Measurements from ENCODE around the gene ELL2. TPM values are rescaled to one million over a fixed set of nuclear protein-coding genes. Genes with fewer than 3 reads are reported as not detected.

The ELL2 gene
- total and polyA plus RNA-seq, 2 donors (not counting 1 experiment from before 2014, with no cell fraction given): 68.5 to 121 TPM

DNA sequence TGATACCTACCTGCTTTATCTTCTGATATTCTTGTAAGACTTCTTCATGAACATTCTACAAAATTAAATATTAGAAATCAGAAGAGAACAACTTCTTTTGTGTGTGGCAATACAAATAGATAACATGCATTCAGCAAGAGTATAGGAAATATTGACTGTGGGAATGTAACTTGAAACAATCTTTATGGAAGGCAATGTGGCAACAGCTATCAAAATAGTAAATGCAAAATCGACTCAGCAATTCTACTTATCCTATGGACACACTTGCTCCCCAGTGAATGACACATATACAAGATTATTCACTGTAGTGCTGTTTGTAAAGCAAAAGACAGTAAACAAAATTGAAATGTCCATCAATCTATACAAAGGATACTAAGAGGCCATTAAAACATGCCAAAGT is 72.6 kb downstream of the ELL2 start:
- H3K4me2 ChIP-seq (ENCODE audit: extremely low read depth, insufficient read depth, low read length): no peak overlapping the region
- peaks cover 4% of the 10 kb centered on the region for H3K4me1 ChIP-seq (ENCODE audit: control insufficient read depth, extremely low read depth, insufficient read depth, low read length)
- no peak overlapping the region for H2AFZ ChIP-seq (ENCODE audit: low read length)
- H3K79me2 ChIP-seq (ENCODE audit: control insufficient read depth, insufficient read depth, low read length): no peaks in the 10 kb centered on the region
- no peak for DNase-seq (ENCODE audit: low read depth in 2 of 2)
- H3K27me3 ChIP-seq (ENCODE audit: control insufficient read depth, insufficient read depth, low read length): no peaks in the 10 kb centered on the region
- H3K4me3 ChIP-seq (replicated peaks in 1 of 4; ENCODE audit: control extremely low read depth in 1 of 4, insufficient read depth in 1 of 4, low read depth in 3 of 4, low read length in 4 of 4): no peak overlapping the region
- H3K36me3 ChIP-seq (ENCODE audit: control insufficient read depth, insufficient read depth, low read length): peaks cover 16% of the 10 kb centered on the region
- H3K9me3 ChIP-seq (ENCODE audit: control insufficient read depth, insufficient read depth, low read depth, low read length): no peaks in the 10 kb centered on the region
- no peak overlapping the region for H3K27ac ChIP-seq (ENCODE audit: insufficient read depth, low read length)
- H4K20me1 ChIP-seq (ENCODE audit: control insufficient read depth, extremely low read depth, insufficient read depth, low read length): no peaks in the 10 kb centered on the region
- TF ChIP-seq EZH2 (IDR thresholded peaks at IDR 0.05; ENCODE audit: low read length, missing control alignments): no peak
- TF ChIP-seq, protein P1, sequence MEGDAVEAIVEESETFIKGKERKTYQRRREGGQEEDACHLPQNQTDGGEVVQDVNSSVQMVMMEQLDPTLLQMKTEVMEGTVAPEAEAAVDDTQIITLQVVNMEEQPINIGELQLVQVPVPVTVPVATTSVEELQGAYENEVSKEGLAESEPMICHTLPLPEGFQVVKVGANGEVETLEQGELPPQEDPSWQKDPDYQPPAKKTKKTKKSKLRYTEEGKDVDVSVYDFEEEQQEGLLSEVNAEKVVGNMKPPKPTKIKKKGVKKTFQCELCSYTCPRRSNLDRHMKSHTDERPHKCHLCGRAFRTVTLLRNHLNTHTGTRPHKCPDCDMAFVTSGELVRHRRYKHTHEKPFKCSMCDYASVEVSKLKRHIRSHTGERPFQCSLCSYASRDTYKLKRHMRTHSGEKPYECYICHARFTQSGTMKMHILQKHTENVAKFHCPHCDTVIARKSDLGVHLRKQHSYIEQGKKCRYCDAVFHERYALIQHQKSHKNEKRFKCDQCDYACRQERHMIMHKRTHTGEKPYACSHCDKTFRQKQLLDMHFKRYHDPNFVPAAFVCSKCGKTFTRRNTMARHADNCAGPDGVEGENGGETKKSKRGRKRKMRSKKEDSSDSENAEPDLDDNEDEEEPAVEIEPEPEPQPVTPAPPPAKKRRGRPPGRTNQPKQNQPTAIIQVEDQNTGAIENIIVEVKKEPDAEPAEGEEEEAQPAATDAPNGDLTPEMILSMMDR (conservative IDR thresholded peaks at IDR 0.05 in 1 of 2, IDR thresholded peaks at IDR 0.05 in 1 of 2; ENCODE audit: low read depth in 1 of 2, low read length in 2 of 2): no peak
- no peak overlapping the region for H3K9ac ChIP-seq (ENCODE audit: insufficient read depth, low read length)

DNA sequence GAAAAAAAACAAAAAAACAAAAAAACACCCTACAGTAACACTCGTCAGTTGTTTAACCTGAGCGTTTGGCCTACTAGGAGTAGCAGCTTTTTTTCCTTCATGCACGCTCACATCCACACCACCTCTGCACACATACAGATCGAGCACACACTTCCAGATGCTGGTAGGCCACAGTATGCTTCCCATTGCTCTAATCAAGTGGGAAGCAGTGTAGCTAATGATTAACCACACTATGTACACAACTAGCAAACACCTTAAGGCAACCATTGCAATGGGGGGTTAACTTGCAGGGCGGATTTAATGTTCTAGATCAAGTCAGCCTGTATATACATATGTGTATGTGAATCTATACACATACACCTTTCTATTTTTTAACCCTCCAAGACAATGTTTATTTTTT is 73.7 kb downstream of the ELL2 start:
- H3K4me2 ChIP-seq (ENCODE audit: extremely low read depth, insufficient read depth, low read length): no peak overlapping the region
- H3K27me3 ChIP-seq (ENCODE audit: control insufficient read depth, insufficient read depth, low read length): no peaks in the 10 kb centered on the region
- no peak overlapping the region for H3K4me3 ChIP-seq (replicated peaks in 1 of 4; ENCODE audit: control extremely low read depth in 1 of 4, insufficient read depth in 1 of 4, low read depth in 3 of 4, low read length in 4 of 4)
- no peak overlapping the region for H3K9ac ChIP-seq (ENCODE audit: insufficient read depth, low read length)
- peaks cover 16% of the 10 kb centered on the region for H3K36me3 ChIP-seq (ENCODE audit: control insufficient read depth, insufficient read depth, low read length)
- TF ChIP-seq, protein P1 (conservative IDR thresholded peaks at IDR 0.05 in 1 of 2, IDR thresholded peaks at IDR 0.05 in 1 of 2; ENCODE audit: low read depth in 1 of 2, low read length in 2 of 2): no peak
- no peak for TF ChIP-seq EZH2 (IDR thresholded peaks at IDR 0.05; ENCODE audit: low read length, missing control alignments)
- H3K79me2 ChIP-seq (ENCODE audit: control insufficient read depth, insufficient read depth, low read length): no peaks in the 10 kb centered on the region
- no peaks in the 10 kb centered on the region for H4K20me1 ChIP-seq (ENCODE audit: control insufficient read depth, extremely low read depth, insufficient read depth, low read length)
- no peaks in the 10 kb centered on the region for H3K9me3 ChIP-seq (ENCODE audit: control insufficient read depth, insufficient read depth, low read depth, low read length)
- no peak overlapping the region for H3K27ac ChIP-seq (ENCODE audit: insufficient read depth, low read length)
- H2AFZ ChIP-seq (ENCODE audit: low read length): no peak overlapping the region
- H3K4me1 ChIP-seq (ENCODE audit: control insufficient read depth, extremely low read depth, insufficient read depth, low read length): peaks cover 4% of the 10 kb centered on the region
- no peak for DNase-seq (ENCODE audit: low read depth in 2 of 2)

DNA sequence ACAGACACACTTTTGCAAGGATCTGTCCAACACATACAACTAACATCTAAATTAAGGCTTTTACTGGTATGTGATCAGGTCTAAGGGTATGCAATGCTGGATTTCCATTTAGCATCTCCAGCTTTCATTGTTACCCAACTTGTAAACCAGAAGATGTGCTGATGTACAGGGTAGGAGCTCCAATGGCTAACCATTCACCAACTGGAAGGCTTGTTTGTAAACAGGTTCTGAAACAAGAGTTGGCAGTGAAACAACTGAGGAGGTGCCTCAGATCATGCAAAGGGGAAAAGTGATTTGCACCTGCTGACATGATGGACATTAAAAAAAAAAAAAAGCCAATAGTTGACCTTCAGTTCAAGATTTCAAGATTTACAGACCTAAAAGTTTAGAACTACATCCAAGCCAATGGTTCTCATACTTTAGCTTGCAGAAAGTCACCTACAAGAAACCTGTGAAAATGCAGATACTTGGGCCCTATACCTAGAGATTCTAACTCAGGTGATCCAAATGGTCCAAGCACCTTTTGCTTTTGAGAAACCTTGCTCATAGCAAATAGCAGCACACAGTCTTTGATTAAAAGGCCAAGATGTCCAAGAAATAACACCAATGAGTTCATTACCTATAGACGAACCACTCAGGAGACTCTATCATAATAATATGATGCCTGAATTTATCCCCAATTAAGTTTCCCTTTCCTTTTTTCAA is 75.2 kb downstream of the ELL2 start:
- peaks cover 12% of the 10 kb centered on the region for H3K36me3 ChIP-seq (ENCODE audit: control insufficient read depth, insufficient read depth, low read length)
- H4K20me1 ChIP-seq (ENCODE audit: control insufficient read depth, extremely low read depth, insufficient read depth, low read length): no peaks in the 10 kb centered on the region
- peaks cover 4% of the 10 kb centered on the region for H3K4me1 ChIP-seq (ENCODE audit: control insufficient read depth, extremely low read depth, insufficient read depth, low read length)
- no peak overlapping the region for H2AFZ ChIP-seq (ENCODE audit: low read length)
- H3K4me2 ChIP-seq (ENCODE audit: extremely low read depth, insufficient read depth, low read length): no peak overlapping the region
- H3K27me3 ChIP-seq (ENCODE audit: control insufficient read depth, insufficient read depth, low read length): no peaks in the 10 kb centered on the region
- H3K9ac ChIP-seq (ENCODE audit: insufficient read depth, low read length): no peak overlapping the region
- no peak overlapping the region for H3K27ac ChIP-seq (ENCODE audit: insufficient read depth, low read length)
- TF ChIP-seq, protein P1 (conservative IDR thresholded peaks at IDR 0.05 in 1 of 2, IDR thresholded peaks at IDR 0.05 in 1 of 2; ENCODE audit: low read depth in 1 of 2, low read length in 2 of 2): no peak
- TF ChIP-seq EZH2 (IDR thresholded peaks at IDR 0.05; ENCODE audit: low read length, missing control alignments): no peak
- DNase-seq (ENCODE audit: low read depth in 2 of 2): no peak
- no peaks in the 10 kb centered on the region for H3K79me2 ChIP-seq (ENCODE audit: control insufficient read depth, insufficient read depth, low read length)
- no peaks in the 10 kb centered on the region for H3K9me3 ChIP-seq (ENCODE audit: control insufficient read depth, insufficient read depth, low read depth, low read length)
- H3K4me3 ChIP-seq (replicated peaks in 1 of 4; ENCODE audit: control extremely low read depth in 1 of 4, insufficient read depth in 1 of 4, low read depth in 3 of 4, low read length in 4 of 4): no peak overlapping the region

All from fibroblast of lung (primary cell).